Tibial nerve (tissue), 4 donors: ENCODE results near the gene RAB18. TPM values are rescaled to one million over a fixed set of nuclear protein-coding genes. Genes with fewer than 3 reads are reported as not detected.
"Not testable (repeated sequence)": the region's sequence is repeated elsewhere in the genome, so short reads cannot be mapped to it uniquely, and the experiment has no call there.

Experiments used
- DNase-seq, 2 donors: peaks; one replicate each; pipeline ENCODE4 v3.0.0-alpha.2; 2019; ENCODE audit warnings: low spot score in 2 of 2
- H3K27ac ChIP-seq, 4 donors: fragments of 200-600 bp; sonication (generic) in 3 of 4; one replicate each; pipeline ENCODE4 v1.5.1; 2017 to 2019; ENCODE audit warnings: mild to moderate bottlenecking in 1 of 4
- H3K27me3 ChIP-seq, 2 donors: fragments of 200-600 bp; sonication (generic) in 1 of 2; one replicate each; pipeline versions ENCODE4 v1.5.1 to v1.6.0; 2017 to 2019
- H3K36me3 ChIP-seq, 3 donors: fragments of 200-600 bp; sonication (generic); one replicate each; pipeline ENCODE4 v1.5.1; 2018 to 2019
- H3K4me1 ChIP-seq, 4 donors: fragments of 200-600 bp; sonication (generic) in 3 of 4; one replicate each; pipeline ENCODE4 v1.5.1; 2017 to 2019
- H3K4me3 ChIP-seq, 4 donors: fragments of 200-600 bp; sonication (generic) in 3 of 4; one replicate each; pipeline ENCODE4 v1.5.1; 2017 to 2019; ENCODE audit warnings: mild to moderate bottlenecking in 1 of 4, moderate library complexity in 1 of 4
- H3K9me3 ChIP-seq, 4 donors: fragments of 200-600 bp; sonication (generic) in 3 of 4; one replicate each; pipeline ENCODE4 v1.5.1; 2017 to 2019
- CTCF ChIP-seq, 5 experiments: fragments of 200-600 bp in 3 of 5; fragments of 450-650 bp in 2 of 5; sonication (generic) in 3 of 5; IDR thresholded peaks; one replicate each; pipeline ENCODE4 v1.5.1; 2016 to 2019; ENCODE audit warnings: antibody characterized with exemption in 5 of 5, mild to moderate bottlenecking in 3 of 5, moderate library complexity in 2 of 5
- EP300 ChIP-seq, 2 donors: sonication (generic); formaldehyde crosslinking; IDR thresholded peaks; one replicate each; pipeline ENCODE4 v1.6.1; 2017; ENCODE audit warnings: antibody characterized with exemption in 2 of 2, mild to moderate bottlenecking in 1 of 2
- POLR2A ChIP-seq, 2 donors: fragments of 450-650 bp; IDR thresholded peaks; one replicate each; pipeline ENCODE4 v1.6.1; 2017; ENCODE audit warnings: antibody characterized with exemption in 2 of 2, mild to moderate bottlenecking in 2 of 2, moderate library complexity in 2 of 2
- WGBS, 2 donors: methylation state at CpG; one replicate each; pipeline ENCODE4 v1.1.5; 2018; 5-methylcytosine and 5-hydroxymethylcytosine counted together
- total RNA-seq, 4 donors: library from RNA; depleted of rRNA; stranded (reverse); fragments of >200 nt; gene quantifications; one replicate each; pipeline ENCODE4 v1.1.0, GENCODE V29; 2016

Gene RAB18
- total RNA-seq, 4 donors from 2014 or later = 20.7 to 33.3 (median 23.2) TPM

- no peaks in the 10 kb centered on the region for H3K9me3 ChIP-seq
- no peak for DNase-seq
- H3K4me1 ChIP-seq = no peaks in the 10 kb centered on the region
- TF ChIP-seq POLR2A (IDR thresholded peaks at IDR 0.05) (no peak), CTCF (IDR thresholded peaks at IDR 0.05) (no peak), EP300 (IDR thresholded peaks at IDR 0.05) (no peak)
- 73 to 84% methylated on average over 7 of the region's 7 CpGs for WGBS, 2 donors
- no peak overlapping the region for H3K27ac ChIP-seq
- H3K36me3 ChIP-seq = no peaks in the 10 kb centered on the region
- no peaks in the 10 kb centered on the region for H3K27me3 ChIP-seq
- no peak overlapping the region for H3K4me3 ChIP-seq
These were observed 64.4 kb downstream of the RAB18 start for GRCh38 chr10:27568196-27569175.

- Histone ChIP-seq H3K27me3 (no peaks in the 10 kb centered on the region), H3K27ac (no peak overlapping the region), H3K4me1 (no peaks in the 10 kb centered on the region), H3K36me3 (no peaks in the 10 kb centered on the region), H3K4me3 (no peak overlapping the region), H3K9me3 (no peaks in the 10 kb centered on the region)
- 69 to 71% methylated on average over 4 of the region's 4 CpGs for WGBS, 2 donors
- no peak for TF ChIP-seq POLR2A (IDR thresholded peaks at IDR 0.05)
- no peak for TF ChIP-seq EP300 (IDR thresholded peaks at IDR 0.05)
- no peak for TF ChIP-seq CTCF (IDR thresholded peaks at IDR 0.05)
- DNase-seq = no peak
These were observed 65.8 kb downstream of the RAB18 start for GRCh38 chr10:27569946-27570345.

GRCh38 chr10:27577038-27577437, 72.9 kb downstream of the RAB18 start:
- DNase-seq, H3K4me1 ChIP-seq, H3K4me3 ChIP-seq, H3K27me3 ChIP-seq, H3K27ac ChIP-seq, H3K36me3 ChIP-seq, H3K9me3 ChIP-seq: not testable (repeated sequence)
- 91 to 92% methylated on average over 5 of the region's 5 CpGs for WGBS, 2 donors

GRCh38 chr10:27578316-27578715, 74.2 kb downstream of the RAB18 start:
- DNase-seq = no peak
- Histone ChIP-seq H3K9me3 (no peaks in the 10 kb centered on the region), H3K27me3 (no peaks in the 10 kb centered on the region), H3K27ac (no peak overlapping the region), H3K4me3 (no peak overlapping the region), H3K4me1 (no peaks in the 10 kb centered on the region), H3K36me3 (no peaks in the 10 kb centered on the region)
- no peak for TF ChIP-seq EP300 (IDR thresholded peaks at IDR 0.05)
- no peak for TF ChIP-seq POLR2A (IDR thresholded peaks at IDR 0.05)
- TF ChIP-seq CTCF (IDR thresholded peaks at IDR 0.05) = no peak
- 65 to 76% methylated on average over 4 of the region's 4 CpGs for WGBS, 2 donors

- no peak overlapping the region for H3K4me3 ChIP-seq
- no peak overlapping the region for H3K27ac ChIP-seq
- no peaks in the 10 kb centered on the region for H3K27me3 ChIP-seq
- DNase-seq = no peak
- H3K4me1 ChIP-seq = no peaks in the 10 kb centered on the region
- TF ChIP-seq POLR2A (IDR thresholded peaks at IDR 0.05) (no peak), EP300 (IDR thresholded peaks at IDR 0.05) (no peak), CTCF (IDR thresholded peaks at IDR 0.05) (no peak)
- H3K36me3 ChIP-seq = peaks cover 0 to 11% (median 0%) of the 10 kb centered on the region in 3 donors
- 87 to 88% methylated on average over 4 of the region's 4 CpGs for whole genome bisulfite sequencing, 2 donors
- H3K9me3 ChIP-seq = no peaks in the 10 kb centered on the region
These were observed 77.1 kb downstream of the RAB18 start for GRCh38 chr10:27581225-27581624.
